Stimulated activated CD4-positive, alpha-beta T cell treated with anti-CD3 and anti-CD28 coated beads, TNF-alpha, amount 100 ng/mL, for 48 hours (primary cell): ENCODE measurements around the gene PAK1.
"Not testable (repeated sequence)": the region's sequence is repeated elsewhere in the genome, so short reads cannot be mapped to it uniquely, and the experiment has no call there.

ENCODE experiments used
- DNase-seq, 3 donors: peaks; one replicate each; pipeline ENCODE4 v3.0.0-alpha.2; 2020; ENCODE audit warnings: low read depth in 3 of 3

The PAK1 gene

DNA sequence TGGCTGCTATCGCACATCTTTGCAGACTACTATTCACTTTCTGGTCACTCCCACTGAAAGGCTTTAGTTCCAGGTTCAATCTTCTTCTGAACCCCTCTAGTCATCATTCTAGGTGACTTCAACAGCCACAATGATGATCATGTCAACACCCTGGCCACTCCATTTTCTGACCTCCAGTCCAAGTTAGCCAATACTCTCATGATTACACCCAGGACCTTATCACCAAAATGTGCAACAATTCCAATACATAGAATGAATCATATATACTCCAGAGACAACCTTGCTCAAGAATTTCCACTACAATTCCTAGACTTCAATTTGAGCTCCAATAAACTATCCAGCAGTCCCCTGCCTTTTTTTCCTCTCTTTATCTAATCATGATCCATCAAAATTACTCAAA lies 70.7 kb downstream of the PAK1 start:
- DNase-seq = no peak

DNA sequence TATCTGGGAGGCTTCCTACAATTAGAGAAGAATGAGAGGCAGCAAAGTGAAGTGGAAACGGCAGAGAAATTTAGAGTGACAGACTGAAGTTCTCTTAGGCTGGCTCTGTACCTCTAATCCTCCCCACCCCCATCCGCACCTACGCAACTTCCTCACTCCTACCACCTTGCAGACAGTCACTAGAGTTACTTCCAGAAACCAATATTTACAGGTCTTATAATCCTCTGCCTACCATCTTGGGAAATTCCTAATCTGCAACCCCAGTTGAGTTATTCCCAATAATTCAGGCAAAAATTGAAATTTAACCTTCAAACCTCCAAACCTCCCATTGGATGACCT lies 71.7 kb downstream of the PAK1 start:
- DNase-seq = no peak

- no peak for DNase-seq
These were observed 72.2 kb downstream of the PAK1 start for GRCh38 chr11:77401486-77402217.

- DNase-seq = no peak
These were observed 73.0 kb downstream of the PAK1 start for GRCh38 chr11:77400775-77401449.

DNA sequence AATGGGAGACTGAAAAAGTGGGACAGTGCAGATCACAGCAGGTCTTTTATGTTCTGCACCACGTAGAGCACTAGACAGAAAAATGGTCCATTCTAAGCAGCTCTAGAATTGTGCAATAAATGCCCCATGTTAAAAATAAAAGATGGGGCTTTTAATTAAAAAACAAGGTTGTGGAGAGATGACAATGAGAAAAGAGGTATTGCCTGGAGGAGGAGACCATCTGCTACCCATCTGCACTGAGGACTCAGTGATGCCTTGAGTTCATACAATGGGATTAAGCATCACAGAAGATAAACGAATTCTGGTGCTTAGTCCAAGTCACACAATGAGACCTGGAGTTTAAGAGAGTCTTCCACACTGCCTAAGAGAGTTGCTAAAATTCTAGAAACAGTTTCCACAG lies 73.6 kb downstream of the PAK1 start:
- DNase-seq = no peak

DNA sequence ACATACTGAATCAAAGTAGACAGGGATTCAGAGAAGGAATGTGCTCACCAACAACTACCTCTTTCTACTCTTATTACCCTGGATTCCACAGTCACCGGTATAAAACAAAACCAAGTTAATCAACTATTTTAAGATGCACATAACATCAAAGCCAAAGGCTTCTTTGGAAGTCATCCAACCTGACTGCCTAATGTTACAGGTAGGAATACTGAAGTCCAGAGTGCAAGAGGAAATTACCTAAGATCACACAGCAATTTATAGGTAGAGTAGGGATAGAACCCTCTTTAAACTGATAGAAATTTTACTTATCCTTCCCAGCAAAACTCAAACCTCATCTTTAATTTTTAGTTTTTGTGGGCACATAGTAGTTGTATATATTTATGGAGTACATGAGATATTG lies 76.3 kb downstream of the PAK1 start:
- no peak for DNase-seq

- no peak for DNase-seq
These were observed 77.0 kb downstream of the PAK1 start for GRCh38 chr11:77396911-77397310.

- no peak for DNase-seq
These were observed 77.6 kb downstream of the PAK1 start for GRCh38 chr11:77396305-77396704.

GRCh38 chr11:77395460-77396173 lies 78.3 kb downstream of the PAK1 start:
- no peak for DNase-seq

DNA sequence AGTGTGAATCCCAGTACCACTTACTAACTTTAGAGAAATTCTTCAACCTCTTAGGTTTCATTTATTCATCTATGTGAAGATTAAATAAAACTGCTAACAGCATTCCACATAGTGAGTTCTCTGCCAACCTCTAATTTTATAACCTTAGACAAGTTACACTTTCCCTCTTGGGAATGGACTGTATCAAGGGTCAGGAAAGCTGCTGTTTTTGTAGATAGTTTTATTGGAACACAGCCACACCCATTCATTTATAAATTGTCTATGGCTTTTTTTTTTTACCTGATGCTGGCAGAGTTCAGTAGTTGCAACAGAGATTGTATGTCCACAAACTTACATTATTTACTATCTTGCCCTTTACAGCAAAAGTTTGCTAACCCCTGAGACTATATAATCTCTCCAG lies 81.1 kb downstream of the PAK1 start:
- DNase-seq = no peak

- no peak for DNase-seq
These were observed 86.2 kb downstream of the PAK1 start for GRCh38 chr11:77387701-77388100.

DNA sequence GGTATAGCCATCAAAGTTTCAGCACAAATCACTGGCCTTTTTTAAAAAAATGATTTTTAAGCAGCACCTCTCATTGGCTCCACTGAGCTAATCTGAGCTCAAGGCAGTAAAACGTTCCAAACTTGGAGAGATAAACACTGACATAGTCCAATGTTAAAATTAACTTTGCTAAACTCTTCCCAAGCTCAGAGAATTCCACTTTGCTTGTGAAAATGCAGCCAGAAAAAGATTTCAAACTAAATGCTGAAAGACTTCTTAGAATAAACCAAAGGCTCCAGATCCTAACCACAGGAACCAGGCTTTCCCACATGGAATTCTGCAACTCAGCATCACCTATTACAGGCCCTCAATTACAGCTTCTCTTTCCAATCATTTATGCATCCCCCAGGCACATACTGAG lies 87.7 kb downstream of the PAK1 start:
- no peak for DNase-seq

GRCh38 chr11:77385255-77385771 lies 88.6 kb downstream of the PAK1 start:
- not testable (repeated sequence) for DNase-seq

DNA sequence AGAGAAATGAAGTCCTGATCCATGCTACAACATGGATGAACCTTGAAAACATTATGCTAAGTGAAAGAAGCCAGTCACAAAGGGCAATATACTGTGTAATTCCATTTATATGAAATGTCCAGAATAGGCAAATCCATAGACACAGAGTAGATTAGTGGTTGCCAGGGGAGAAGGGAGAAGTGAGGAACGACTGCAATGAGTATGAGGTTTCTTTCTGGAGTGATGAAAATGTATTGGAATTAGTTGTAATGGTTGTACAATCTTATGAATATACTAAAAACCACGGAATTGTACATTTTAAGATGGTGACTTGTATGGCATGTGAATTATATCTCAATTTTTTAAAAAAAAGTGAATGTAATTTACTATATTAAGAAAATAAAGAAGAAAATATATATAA lies 89.3 kb downstream of the PAK1 start:
- DNase-seq = no peak

DNA sequence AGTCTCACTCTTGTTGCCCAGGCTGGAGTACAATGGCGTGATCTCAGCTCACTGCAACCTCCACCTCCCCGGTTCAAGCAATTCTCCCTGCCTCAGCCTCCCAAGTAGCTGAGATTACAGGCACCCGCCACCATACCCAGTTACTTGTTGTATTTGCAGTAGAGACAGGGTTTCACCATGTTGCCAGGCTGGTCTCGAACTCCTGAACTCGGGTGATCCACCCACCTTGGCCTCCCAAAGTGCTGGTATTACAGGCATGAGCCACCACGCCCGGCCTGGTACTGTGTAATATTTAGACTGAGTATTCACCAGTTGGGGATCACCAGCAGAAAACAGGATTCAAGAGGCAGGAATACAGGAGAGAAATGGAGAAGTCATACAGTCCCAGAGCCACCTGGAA lies 90.5 kb downstream of the PAK1 start:
- not testable (repeated sequence) for DNase-seq

DNA sequence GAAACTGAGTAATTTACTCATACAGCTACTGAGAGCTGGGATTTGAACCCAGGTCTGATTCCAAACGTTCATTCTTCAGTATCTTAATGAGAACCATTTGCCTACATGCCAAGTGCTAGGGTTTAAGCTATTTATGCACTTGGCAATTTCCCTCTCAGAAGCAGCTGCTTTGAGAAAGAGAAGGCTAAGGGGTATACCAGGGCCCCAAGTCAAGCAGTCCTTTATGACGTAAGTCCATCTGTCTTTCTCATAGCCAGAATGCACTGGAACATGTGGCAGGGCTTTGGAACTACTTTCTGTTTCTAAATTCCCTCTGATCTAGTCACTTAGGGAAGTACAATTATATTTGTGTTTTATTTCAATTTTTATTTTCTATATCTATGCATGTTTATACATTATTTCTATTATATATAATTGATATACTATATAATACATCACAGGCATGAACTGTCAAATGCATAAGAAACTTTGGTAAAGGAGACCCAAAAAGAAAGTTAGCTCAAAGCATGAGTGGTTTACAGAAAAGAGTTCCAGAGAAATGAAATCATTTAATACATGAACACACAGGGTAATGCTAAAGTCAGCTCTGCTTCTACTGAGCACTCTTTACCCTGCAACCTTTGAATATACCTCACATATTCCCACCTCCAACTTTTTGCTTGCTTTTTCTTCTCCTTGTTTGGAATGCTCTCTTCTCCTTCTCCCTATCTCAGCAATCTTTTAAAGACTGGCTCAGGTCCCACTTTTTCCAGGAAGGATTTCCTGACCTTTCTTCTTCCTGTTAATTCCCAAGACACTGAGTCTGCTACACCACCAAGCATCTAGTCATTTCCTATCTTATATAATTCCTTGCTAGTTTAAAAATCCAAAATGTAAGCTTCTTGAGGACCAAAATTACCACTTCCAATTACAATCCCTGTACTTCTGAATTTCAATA lies 91.9 kb downstream of the PAK1 start:
- no peak for DNase-seq

DNA sequence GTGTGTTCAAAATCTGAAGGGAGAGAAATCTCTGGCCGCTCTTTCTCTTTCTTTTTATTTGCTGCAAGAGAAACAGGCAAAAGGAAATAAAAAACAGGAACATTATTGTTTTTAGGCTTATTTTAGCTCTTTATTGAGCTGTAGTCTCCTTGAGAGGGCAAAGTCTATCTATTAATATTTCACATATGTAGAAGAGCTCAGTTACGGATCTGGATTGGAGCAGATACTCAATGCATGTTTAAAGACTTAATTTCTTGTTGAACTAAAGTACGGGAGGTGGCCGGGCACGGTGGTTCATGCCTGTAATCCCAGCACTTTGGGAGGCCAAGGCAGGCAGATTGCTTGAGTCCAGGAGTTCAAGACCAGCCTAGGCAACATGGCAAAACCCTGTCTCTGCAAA lies 94.0 kb downstream of the PAK1 start:
- no peak for DNase-seq

DNA sequence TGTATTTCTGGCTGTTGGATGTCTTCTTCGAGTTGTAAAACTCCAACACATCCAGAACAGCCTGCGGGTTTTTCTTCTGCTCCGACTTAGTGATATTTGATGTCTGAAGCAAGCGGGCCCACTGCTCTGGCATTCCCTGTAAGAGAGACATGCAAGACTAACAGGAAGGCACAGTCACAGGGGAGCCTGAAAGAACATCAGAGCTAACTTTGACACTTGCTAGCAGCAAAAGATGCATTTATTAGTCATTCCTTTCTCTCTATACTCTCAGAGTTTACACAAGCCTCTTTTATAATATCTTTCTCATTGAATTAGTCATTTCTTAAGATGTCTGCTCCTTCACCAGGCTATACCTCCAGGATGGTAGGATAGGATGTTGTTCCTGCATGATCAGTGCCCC lies 94.6 kb downstream of the PAK1 start:
- DNase-seq = no peak

DNA sequence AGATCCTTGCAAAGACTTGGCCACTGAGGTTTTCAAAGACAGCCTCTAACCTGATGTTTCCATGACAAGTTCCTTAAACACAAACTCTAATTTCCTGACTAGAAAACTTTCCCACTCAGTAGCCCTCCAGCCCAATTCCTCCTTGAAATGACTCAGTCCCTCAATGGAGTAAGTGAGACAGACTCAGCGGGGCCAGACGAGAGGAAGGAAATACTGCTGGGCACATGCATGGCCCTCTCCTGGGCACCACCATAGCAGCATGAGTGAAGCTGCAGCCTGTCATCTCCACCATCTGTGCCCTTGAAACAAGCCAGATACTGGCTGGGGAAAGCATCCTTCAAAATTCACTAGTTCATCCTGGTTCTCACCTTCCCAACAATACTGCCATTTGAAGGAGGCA lies 96.2 kb downstream of the PAK1 start:
- no peak for DNase-seq

- DNase-seq = no peak
These were observed 98.8 kb downstream of the PAK1 start for GRCh38 chr11:77375107-77375506.

GRCh38 chr11:77374611-77375031 lies 99.3 kb downstream of the PAK1 start:
- no peak for DNase-seq

- no peak for DNase-seq
These were observed 99.8 kb downstream of the PAK1 start for GRCh38 chr11:77374108-77374507.
